HG02852 (cell line): ENCODE measurements around the gene MCM6.
"Not testable (repeated sequence)": the region's sequence is repeated elsewhere in the genome, so short reads cannot be mapped to it uniquely, and the experiment has no call there.

Source experiments
- ATAC-seq: cut with Tn5 transposase; IDR thresholded peaks from one replicate; pipeline ENCODE4 v1.9.1; 2021; ENCODE audit warnings: mild to moderate bottlenecking, moderate library complexity; ENCODE audit not compliant: unreplicated experiment

The MCM6 gene

GRCh38 chr2:135876066-135876711, at the start of gene MCM6:
Gene MCM6 (minus strand): TSS chr2:135876443. CDS start chr2:135876365, 78 bp downstream.
- ATAC-seq = peak; percentile 89

GRCh38 chr2:135925571-135925970, 49.3 kb upstream of the MCM6 start:
- no peak for ATAC-seq

- no peak for ATAC-seq
These were observed 40.0 kb upstream of the MCM6 start for GRCh38 chr2:135916207-135916606.

- ATAC-seq = no peak
These were observed 38.2 kb upstream of the MCM6 start for GRCh38 chr2:135914485-135914884.

GRCh38 chr2:135913727-135914365, 37.6 kb upstream of the MCM6 start:
- no peak for ATAC-seq

GRCh38 chr2:135909976-135910375, 33.7 kb upstream of the MCM6 start:
- ATAC-seq = no peak

- no peak for ATAC-seq
These were observed 29.4 kb upstream of the MCM6 start for GRCh38 chr2:135905679-135906078.

- no peak for ATAC-seq
These were observed 28.2 kb upstream of the MCM6 start for GRCh38 chr2:135904341-135904989.

- no peak for ATAC-seq
These were observed 27.4 kb upstream of the MCM6 start for GRCh38 chr2:135903650-135904049.

GRCh38 chr2:135899567-135899966, 23.3 kb upstream of the MCM6 start:
- no peak for ATAC-seq

GRCh38 chr2:135898234-135898786, 22.1 kb upstream of the MCM6 start:
- ATAC-seq = no peak

GRCh38 chr2:135894930-135895329, 18.7 kb upstream of the MCM6 start:
- no peak for ATAC-seq

- no peak for ATAC-seq
These were observed 17.1 kb upstream of the MCM6 start for GRCh38 chr2:135893374-135893794.

- ATAC-seq = no peak
These were observed 14.6 kb upstream of the MCM6 start for GRCh38 chr2:135890835-135891234.

GRCh38 chr2:135890149-135890548, 13.9 kb upstream of the MCM6 start:
- no peak for ATAC-seq

- not testable (repeated sequence) for ATAC-seq
These were observed 12.3 kb upstream of the MCM6 start for GRCh38 chr2:135888587-135888986.

- ATAC-seq = no peak
These were observed 9.5 kb upstream of the MCM6 start for GRCh38 chr2:135885709-135886108.

- ATAC-seq = no peak
These were observed 6.2 kb upstream of the MCM6 start for GRCh38 chr2:135882415-135882814.

GRCh38 chr2:135876770-135877169, 527 bp upstream of the MCM6 start:
- not testable (repeated sequence) for ATAC-seq

GRCh38 chr2:135875491-135876065, 665 bp downstream of the MCM6 start:
- ATAC-seq = peak; percentile 53

- ATAC-seq = no peak
These were observed 1.4 kb downstream of the MCM6 start for GRCh38 chr2:135874777-135875365.
